GM12878 (cell line): ENCODE results near the gene FLRT1.

ENCODE experiments used
- CHD2 ChIP-seq: IDR thresholded peaks from 2 replicates; pipeline ENCODE4 v1.6.1; 2011; ENCODE audit warnings: low read depth, low read length, improper control_type of control experiment, borderline replicate concordance
- CTCF ChIP-seq, 3 experiments: IDR thresholded peaks in 2 of 3; conservative IDR thresholded peaks in 1 of 3; 2 replicates each; pipeline ENCODE4 v1.5.1; 2011; ENCODE audit warnings: low read depth in 3 of 3, low read length in 3 of 3, mild to moderate bottlenecking in 3 of 3, control low read depth in 2 of 3, moderate library complexity in 2 of 3, inconsistent platforms in 1 of 3, mixed read lengths in 1 of 3; ENCODE audit not compliant: control insufficient read depth in 2 of 3, insufficient read depth in 1 of 3; ENCODE audit errors: extremely low read depth in 1 of 3
- EZH2 ChIP-seq: IDR thresholded peaks from 2 replicates; pipeline ENCODE4 v1.6.1; 2012; ENCODE audit warnings: low read depth, mild to moderate bottlenecking, control low read depth, inconsistent platforms, low read length, borderline replicate concordance; ENCODE audit not compliant: control insufficient read depth
- POLR2A ChIP-seq: IDR thresholded peaks from 2 replicates; pipeline ENCODE4 v1.6.1; 2011; ENCODE audit warnings: low read depth, mild to moderate bottlenecking, low read length

- no peak for TF ChIP-seq POLR2A
- TF ChIP-seq EZH2: no peak
- TF ChIP-seq CHD2: no peak
- no peak for TF ChIP-seq CTCF (IDR thresholded peaks at IDR 0.05 in 2 of 3, conservative IDR thresholded peaks at IDR 0.05 in 1 of 3; ENCODE audit: control insufficient read depth in 2 of 3, extremely low read depth in 1 of 3, insufficient read depth in 1 of 3, low read depth in 3 of 3, low read length in 3 of 3)
Measured at GRCh38 chr11:64063777-64064176, 28.0 kb downstream of the FLRT1 start.
